Natural killer cell (primary cell): ENCODE results near the gene TBC1D9. TPM values are rescaled to one million over a fixed set of nuclear protein-coding genes. Genes with fewer than 3 reads are reported as not detected.

Source experiments
- ATAC-seq, 3 donors: fragments of 150-1000 bp in 2 of 3; fragments of 200-7000 bp in 1 of 3; cut with Tn5 transposase; 1 replicate in 1 of 3; 2 replicates in 2 of 3; pipeline ENCODE4 v1.10.0; 2021; ENCODE audit warnings: mild to moderate bottlenecking in 2 of 3, moderate library complexity in 2 of 3
- DNase-seq, 2 donors: peaks; one replicate each; pipeline versions ENCODE4 v3.0.0 to v3.0.0-alpha.2; 2013 to 2021; ENCODE audit warnings: mixed read lengths in 1 of 2
- H3K27ac ChIP-seq: one replicate; pipeline ENCODE4 v1.5.1; 2013; ENCODE audit warnings: mild to moderate bottlenecking, low read length
- H3K27me3 ChIP-seq: one replicate; pipeline ENCODE4 v1.6.1; 2013; ENCODE audit warnings: low read length; ENCODE audit not compliant: control insufficient read depth, insufficient read depth
- H3K36me3 ChIP-seq: one replicate; pipeline ENCODE4 v1.6.1; 2013; ENCODE audit warnings: low read length; ENCODE audit not compliant: control insufficient read depth, insufficient read depth
- H3K4me1 ChIP-seq: one replicate; pipeline ENCODE4 v1.6.1; 2013; ENCODE audit warnings: low read length; ENCODE audit not compliant: control insufficient read depth, insufficient read depth
- H3K4me3 ChIP-seq: one replicate; pipeline ENCODE4 v1.5.1; 2013; ENCODE audit warnings: low read length
- H3K9me3 ChIP-seq: one replicate; pipeline ENCODE4 v1.6.1; 2013; ENCODE audit warnings: low read length; ENCODE audit not compliant: control insufficient read depth, insufficient read depth
- H3K27ac Mint-ChIP-seq, 2 donors: one replicate each; pipeline ENCODE4 v1.8.0; 2022; ENCODE audit warnings: mild to moderate bottlenecking in 2 of 2, mixed read lengths in 2 of 2, moderate library complexity in 1 of 2
- H3K27me3 Mint-ChIP-seq, 2 donors: one replicate each; pipeline ENCODE4 v1.8.0; 2022; ENCODE audit warnings: low read depth in 2 of 2, mixed read lengths in 2 of 2
- H3K36me3 Mint-ChIP-seq: one replicate; pipeline ENCODE4 v1.8.0; 2022; ENCODE audit warnings: mixed read lengths
- H3K4me1 Mint-ChIP-seq, 2 donors: one replicate each; pipeline ENCODE4 v1.8.0; 2022; ENCODE audit warnings: mixed read lengths in 2 of 2
- H3K4me3 Mint-ChIP-seq: one replicate; pipeline ENCODE4 v1.8.0; 2022; ENCODE audit warnings: mild to moderate bottlenecking, moderate library complexity, mixed read lengths
- H3K9me3 Mint-ChIP-seq, 2 donors: one replicate each; pipeline ENCODE4 v1.8.0; 2022; ENCODE audit warnings: mixed read lengths in 2 of 2
- WGBS: methylation state at CpG from one replicate; pipeline ENCODE4 v1.1.7; 2013; ENCODE audit warnings: missing lambda C conversion rate; ENCODE audit not compliant: insufficient coverage; 5-methylcytosine and 5-hydroxymethylcytosine counted together
- intact Hi-C: fragments of 100-400 bp; cut with micrococcal nuclease; formaldehyde crosslinking; loops from one replicate; pipeline ENCODE4 v1.14.2; 2022
- total RNA-seq, 4 donors: library from RNA; stranded (reverse); fragments of 120-200 nt in 1 of 4; gene quantifications; one replicate each; pipeline versions ENCODE4 v1.2.3 to v1.2.4, GENCODE V29; 2013 to 2022
- TF ChIP-seq, protein P1 (sequence below): fragments of 200-600 bp; IDR thresholded peaks from one replicate; pipeline ENCODE4 v1.8.0; 2022; ENCODE audit warnings: antibody characterized with exemption

TBC1D9 gene
- total RNA-seq, 3 donors from 2014 or later (not counting 1 experiment from before 2014, with no cell fraction given), result 1.3 to 3.3 (median 2.0) TPM

DNA sequence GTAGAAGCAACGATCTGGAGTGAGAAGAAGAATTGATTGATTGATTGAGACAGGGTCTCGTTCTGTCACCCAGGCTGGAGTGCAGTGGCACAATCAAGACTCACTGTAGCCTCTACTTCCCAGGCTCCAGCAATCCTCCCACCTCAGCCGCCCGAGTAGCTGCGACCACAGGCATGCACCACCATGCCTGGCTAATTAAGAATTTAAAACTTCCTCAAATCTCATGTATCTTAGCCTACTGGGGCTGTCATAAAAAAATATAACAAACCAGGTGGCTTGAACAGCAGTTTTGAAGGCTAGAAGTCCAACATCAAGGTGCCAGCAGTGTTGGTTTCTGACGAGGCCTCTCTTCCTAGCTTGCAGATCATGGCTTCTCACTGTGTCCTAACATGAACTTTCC, 18.3 kb upstream of the TBC1D9 start:
- DNase-seq, result no peak
- Histone ChIP-seq H3K27me3 (no peaks in the 10 kb centered on the region), H3K4me3 (no peak overlapping the region), H3K27ac (no peak overlapping the region), H3K36me3 (no peaks in the 10 kb centered on the region), H3K9me3 (no peaks in the 10 kb centered on the region), H3K4me1 (no peaks in the 10 kb centered on the region)
- ATAC-seq, result no peak
- intact Hi-C loops, result no loop called here
- Mint-ChIP-seq H3K9me3 (no peaks in the 10 kb centered on the region), H3K36me3 (no peaks in the 10 kb centered on the region), H3K4me1 (no peaks in the 10 kb centered on the region), H3K4me3 (no peak overlapping the region), H3K27ac (no peak overlapping the region), H3K27me3 (no peaks in the 10 kb centered on the region)
- WGBS, result 79% methylated on average over 6 of the region's 6 CpGs
- TF ChIP-seq, protein P1, sequence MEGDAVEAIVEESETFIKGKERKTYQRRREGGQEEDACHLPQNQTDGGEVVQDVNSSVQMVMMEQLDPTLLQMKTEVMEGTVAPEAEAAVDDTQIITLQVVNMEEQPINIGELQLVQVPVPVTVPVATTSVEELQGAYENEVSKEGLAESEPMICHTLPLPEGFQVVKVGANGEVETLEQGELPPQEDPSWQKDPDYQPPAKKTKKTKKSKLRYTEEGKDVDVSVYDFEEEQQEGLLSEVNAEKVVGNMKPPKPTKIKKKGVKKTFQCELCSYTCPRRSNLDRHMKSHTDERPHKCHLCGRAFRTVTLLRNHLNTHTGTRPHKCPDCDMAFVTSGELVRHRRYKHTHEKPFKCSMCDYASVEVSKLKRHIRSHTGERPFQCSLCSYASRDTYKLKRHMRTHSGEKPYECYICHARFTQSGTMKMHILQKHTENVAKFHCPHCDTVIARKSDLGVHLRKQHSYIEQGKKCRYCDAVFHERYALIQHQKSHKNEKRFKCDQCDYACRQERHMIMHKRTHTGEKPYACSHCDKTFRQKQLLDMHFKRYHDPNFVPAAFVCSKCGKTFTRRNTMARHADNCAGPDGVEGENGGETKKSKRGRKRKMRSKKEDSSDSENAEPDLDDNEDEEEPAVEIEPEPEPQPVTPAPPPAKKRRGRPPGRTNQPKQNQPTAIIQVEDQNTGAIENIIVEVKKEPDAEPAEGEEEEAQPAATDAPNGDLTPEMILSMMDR, result no peak

DNA sequence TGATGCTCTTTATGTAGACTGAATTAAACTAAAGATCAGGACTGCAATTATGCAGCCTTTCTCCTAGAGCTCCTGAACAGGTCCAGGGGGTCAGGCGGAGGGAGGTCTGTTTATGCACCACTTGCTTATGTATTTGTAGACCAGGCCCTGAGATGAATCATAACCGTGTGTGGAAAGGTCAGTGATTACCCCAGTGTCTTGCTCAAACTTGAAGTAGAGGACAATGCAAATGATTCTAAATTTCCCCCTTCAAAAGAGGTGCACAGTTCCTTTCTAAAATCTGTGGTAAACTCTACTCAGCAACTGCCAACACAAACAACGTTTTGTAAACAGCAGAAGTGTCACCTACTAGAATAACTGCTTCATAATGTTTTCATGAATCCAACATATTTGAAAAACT, 13.0 kb upstream of the TBC1D9 start:
- Histone ChIP-seq H3K4me1 (no peaks in the 10 kb centered on the region), H3K9me3 (no peaks in the 10 kb centered on the region), H3K4me3 (no peak overlapping the region), H3K27me3 (no peaks in the 10 kb centered on the region), H3K27ac (no peak overlapping the region), H3K36me3 (no peaks in the 10 kb centered on the region)
- intact Hi-C loops, result no loop called here
- Mint-ChIP-seq H3K9me3 (no peaks in the 10 kb centered on the region), H3K27ac (no peak overlapping the region), H3K36me3 (no peaks in the 10 kb centered on the region), H3K27me3 (peaks cover 0 to 2% of the 10 kb centered on the region in 2 donors), H3K4me1 (no peaks in the 10 kb centered on the region), H3K4me3 (no peak overlapping the region)
- 73% methylated on average over 3 of the region's 3 CpGs for WGBS
- TF ChIP-seq, protein P1, result no peak
- DNase-seq (no peak), ATAC-seq (no peak)

GRCh38 chr4:140764785-140765392, 8.7 kb upstream of the TBC1D9 start:
- no peaks in the 10 kb centered on the region for H3K36me3 ChIP-seq
- Mint-ChIP-seq H3K4me3 (no peak overlapping the region), H3K36me3 (no peaks in the 10 kb centered on the region), H3K9me3 (no peaks in the 10 kb centered on the region), H3K4me1 (no peaks in the 10 kb centered on the region), H3K27ac (no peak overlapping the region), H3K27me3 (peaks cover 5 to 7% of the 10 kb centered on the region in 2 donors)
- TF ChIP-seq, protein P1, result no peak
- no peaks in the 10 kb centered on the region for H3K4me1 ChIP-seq
- no peaks in the 10 kb centered on the region for H3K9me3 ChIP-seq
- intact Hi-C loops, result no loop called here
- no peak overlapping the region for H3K27ac ChIP-seq
- no peak for ATAC-seq
- no peak for DNase-seq
- H3K27me3 ChIP-seq, result no peaks in the 10 kb centered on the region
- no peak overlapping the region for H3K4me3 ChIP-seq
- WGBS, result 72% methylated on average over 7 of the region's 7 CpGs

GRCh38 chr4:140762202-140762601, 6.0 kb upstream of the TBC1D9 start:
- H3K4me1 ChIP-seq, result no peaks in the 10 kb centered on the region
- Mint-ChIP-seq H3K27me3 (peaks cover 17 to 22% of the 10 kb centered on the region in 2 donors), H3K4me3 (no peak overlapping the region), H3K36me3 (no peaks in the 10 kb centered on the region), H3K27ac (no peak overlapping the region), H3K4me1 (no peaks in the 10 kb centered on the region), H3K9me3 (no peaks in the 10 kb centered on the region)
- H3K4me3 ChIP-seq, result no peak overlapping the region
- H3K27me3 ChIP-seq, result no peaks in the 10 kb centered on the region
- no peak for DNase-seq
- ATAC-seq, result no peak
- H3K9me3 ChIP-seq, result no peaks in the 10 kb centered on the region
- TF ChIP-seq, protein P1, result no peak
- H3K27ac ChIP-seq, result no peak overlapping the region
- intact Hi-C loops, result no loop called here
- H3K36me3 ChIP-seq, result no peaks in the 10 kb centered on the region
- 91% methylated on average over 3 of the region's 3 CpGs for WGBS
